Hematopoietic multipotent progenitor cell treated with erythropoietin and hydrocortisone succinate and interleukin-3 and kit ligand, for 8 days (in vitro differentiated cells): ENCODE results near the gene DLEC1.

Source experiments
- DNase-seq: peaks from one replicate; pipeline ENCODE4 v3.0.0-alpha.2; 2015

The DLEC1 gene

DNA sequence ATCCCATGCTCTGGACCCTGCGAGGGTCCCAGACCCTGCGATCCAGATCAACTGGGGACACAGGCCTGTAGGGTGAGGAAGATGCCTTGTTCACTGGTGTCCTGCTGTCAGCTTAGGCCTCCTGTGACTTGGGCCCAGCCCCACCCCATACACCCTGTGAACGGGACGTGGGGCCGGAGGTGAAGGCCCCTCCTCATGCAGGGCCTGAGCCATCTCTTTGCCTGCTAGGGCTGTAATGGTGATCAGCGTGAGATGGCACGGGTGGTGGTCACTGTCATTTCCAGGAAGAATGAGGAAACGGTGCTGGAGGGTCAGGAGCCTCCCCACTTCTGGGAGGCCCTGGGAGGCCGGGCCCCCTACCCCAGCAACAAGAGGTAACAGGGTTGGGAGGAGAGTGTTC lies 36.1 kb upstream of the DLEC1 start:
- no peak for DNase-seq

DNA sequence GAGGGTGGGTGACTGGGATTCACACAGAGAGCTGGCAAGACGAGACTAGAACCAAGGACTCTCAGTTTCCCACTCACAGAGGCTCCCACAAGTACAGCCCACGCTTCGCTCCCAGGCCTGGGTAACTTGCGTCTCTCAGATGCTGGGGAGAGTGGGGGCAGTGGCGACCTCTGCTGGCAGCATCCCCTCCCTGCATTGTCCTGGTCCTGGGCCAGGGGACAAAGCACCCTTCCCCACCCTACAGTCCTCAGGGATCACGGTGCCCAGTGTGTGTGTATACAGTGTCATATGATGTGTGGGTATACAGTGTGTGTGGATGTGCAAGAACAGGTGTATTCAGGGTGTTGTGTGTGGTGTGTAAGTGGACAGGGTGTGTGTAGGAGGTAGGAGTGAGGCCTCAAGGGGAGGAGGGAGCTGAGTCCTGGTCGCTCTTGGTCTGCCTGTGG lies 35.6 kb upstream of the DLEC1 start:
- peak; percentile 41 for DNase-seq

DNA sequence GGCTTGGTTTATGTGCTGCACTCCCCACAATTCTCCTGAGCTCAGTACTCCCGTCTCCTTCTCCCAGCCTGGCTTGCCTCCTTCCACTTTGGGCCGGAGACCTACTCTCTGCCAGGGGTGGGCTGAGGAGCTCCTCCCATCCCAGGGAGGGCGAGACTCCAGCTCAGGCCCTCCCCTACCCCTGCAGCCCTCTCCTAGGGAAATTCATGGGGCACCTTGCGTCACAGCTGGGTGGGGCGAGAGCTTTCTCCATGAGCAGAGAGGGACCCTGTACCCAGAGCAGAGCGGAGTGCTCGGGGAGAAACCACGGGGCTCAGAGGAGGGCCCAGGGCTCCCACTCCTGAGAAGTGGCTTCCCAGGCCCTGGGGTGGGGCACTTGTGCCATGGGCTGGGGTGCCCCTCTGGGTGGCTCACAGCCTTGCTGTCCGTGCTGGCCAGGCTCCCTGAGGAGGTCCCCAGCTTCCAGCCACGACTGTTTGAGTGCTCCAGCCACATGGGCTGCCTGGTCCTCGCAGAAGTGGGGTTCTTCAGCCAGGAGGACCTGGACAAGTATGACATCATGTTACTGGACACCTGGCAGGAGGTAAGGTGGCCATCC lies 35.1 kb upstream of the DLEC1 start:
- DNase-seq: no peak

DNA sequence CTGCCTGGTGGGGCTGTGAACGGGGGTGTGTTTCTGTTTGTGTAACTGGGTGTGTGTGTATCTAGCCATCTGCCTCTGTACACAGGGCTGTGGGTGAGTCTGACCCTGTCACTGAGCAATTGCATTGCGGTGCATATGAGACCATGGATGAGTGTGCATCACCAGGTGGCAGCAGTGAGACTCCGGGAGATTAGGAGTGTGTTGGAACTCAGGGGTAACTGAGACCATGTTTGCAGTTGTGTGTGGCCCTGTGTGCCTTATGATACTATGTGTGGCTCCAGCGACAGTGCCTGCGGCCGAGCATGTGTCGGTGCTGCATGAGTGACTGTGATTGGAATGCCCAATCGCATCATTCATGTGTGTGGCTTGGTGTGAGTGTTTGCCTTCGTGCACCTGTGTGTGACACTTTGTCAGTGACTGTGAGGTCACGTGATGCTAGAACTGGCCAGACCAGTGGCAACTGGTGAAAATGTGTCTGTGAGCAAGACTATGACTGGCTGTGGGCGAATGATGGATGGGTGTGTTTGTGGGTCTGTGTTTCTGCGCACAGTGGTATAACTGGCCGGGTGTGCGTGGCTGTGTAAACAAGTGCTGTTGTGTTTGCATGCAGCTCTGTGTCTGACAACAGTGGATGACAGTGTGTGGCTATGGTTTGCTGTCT lies 34.5 kb upstream of the DLEC1 start:
- DNase-seq: peak; percentile 75

DNA sequence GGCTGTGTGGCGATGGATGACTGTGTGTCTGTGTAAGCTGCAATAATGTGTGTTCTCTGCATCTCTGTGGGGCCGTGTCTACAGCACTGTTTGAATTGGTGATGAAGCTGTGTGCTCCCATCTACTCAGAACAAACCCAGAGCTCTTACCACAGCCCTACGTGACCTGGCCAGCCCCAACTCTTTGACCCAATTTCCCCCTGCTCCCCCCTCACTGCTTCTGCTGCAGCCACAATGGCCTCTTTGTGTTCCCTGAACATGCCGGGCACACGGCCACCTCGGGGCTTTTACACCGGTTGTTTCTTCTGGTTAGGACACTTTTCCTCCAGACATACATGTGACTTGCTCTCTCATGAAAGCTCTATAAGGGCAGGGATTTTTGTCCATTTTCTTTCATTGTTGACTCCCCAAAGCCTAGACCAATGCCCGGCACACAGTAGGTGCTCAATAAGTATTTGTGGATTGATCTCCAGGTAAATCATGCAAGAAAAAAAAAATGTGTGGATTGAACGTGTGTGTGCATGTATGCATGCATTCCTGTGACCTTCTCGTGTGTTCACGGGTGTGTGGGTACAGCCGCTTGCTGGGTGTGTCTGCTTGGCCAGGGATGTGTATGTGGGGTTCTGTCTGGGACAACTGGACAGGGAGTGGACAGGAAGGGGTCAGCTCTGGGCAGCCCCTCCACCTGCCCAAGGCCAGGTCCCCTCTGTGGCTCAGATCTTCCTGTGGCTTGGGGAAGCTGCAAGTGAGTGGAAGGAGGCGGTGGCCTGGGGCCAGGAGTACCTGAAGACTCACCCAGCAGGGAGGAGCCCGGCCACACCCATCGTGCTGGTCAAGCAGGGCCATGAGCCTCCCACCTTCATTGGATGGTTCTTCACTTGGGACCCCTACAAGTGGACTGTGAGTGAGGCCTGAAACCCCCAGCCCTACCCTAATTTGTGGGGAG lies 33.7 kb upstream of the DLEC1 start:
- no peak for DNase-seq

DNA sequence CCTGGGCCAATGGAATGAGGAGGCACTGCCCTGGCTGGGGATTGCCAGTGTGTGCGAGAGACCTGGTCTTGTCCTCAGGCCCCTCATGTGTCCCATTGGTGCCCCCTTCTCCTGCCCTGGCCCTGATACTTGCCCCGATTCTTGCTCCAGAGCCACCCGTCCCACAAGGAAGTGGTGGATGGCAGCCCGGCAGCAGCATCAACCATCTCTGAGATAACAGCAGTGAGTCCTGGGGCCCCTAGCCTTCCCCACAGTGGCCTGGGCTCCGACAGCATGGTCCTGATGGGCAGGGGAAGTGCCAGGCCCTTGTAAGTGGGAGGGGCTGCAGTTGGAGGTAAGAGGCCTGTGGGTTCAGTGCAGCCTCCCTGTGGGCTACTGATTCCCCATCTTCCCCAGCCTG lies 33.0 kb upstream of the DLEC1 start:
- no peak for DNase-seq

DNA sequence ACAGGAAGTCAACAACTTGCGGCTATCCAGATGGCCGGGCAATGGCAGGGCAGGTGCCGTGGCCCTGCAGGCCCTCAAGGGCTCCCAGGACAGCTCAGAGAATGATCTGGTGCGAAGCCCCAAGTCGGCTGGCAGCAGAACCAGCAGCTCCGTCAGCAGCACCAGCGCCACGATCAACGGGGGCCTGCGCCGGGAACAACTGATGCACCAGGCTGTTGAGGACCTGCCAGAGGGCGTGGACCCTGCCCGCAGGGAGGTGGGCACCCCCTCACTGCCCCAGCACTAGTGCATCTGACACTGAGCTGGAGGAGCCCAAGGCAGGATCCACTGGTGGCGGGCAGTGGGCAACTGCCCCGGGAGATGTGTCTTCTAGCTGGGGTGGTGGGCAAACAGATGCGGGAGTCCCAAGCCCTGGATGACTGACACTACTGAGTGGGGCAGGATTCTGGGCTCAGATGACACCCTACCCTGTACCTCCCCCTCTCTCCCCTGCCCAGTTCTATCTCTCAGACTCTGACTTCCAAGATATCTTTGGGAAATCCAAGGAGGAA lies 32.5 kb upstream of the DLEC1 start:
- no peak for DNase-seq

DNA sequence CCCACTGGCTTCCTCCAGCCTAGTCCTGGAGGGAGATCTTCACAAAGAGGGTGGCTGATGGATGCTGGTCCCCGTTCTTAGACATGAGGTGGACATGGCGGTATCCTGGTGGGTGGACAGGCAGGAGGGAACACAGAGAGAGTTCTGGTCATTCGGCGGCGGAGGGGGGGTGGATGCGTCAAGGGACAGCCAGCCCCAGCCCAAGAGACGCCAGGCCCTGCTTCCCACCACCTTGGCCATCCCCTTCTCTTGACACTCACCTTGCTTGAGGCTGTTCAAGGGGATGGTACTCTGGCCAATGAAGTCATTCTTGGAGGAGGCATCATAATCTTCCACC lies 31.3 kb upstream of the DLEC1 start:
- DNase-seq: no peak

DNA sequence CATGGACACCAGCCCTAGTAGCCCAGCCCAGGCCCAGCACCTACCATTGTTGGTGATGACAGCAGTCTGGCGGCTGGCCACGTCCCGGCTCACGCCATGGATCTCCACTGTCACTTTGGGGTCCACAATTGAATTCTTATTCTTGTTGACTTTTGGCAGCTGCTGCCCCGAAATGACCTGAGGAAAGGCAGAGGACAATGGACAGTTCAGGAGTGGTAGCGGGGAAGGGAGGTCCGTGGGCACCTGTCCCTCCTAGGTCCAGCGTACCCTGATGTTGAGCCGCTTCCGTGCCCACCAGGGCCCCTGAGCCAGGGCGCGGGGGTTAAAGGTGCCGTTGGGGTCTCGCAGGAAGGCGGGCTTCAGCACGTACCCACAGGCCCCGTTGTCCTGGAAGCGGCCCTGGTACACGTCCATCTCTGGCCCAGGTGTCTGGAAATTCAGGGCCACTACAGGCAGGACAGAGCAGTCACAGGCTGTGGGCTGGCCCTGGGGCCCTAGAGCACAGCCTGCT lies 30.8 kb upstream of the DLEC1 start:
- no peak for DNase-seq

DNA sequence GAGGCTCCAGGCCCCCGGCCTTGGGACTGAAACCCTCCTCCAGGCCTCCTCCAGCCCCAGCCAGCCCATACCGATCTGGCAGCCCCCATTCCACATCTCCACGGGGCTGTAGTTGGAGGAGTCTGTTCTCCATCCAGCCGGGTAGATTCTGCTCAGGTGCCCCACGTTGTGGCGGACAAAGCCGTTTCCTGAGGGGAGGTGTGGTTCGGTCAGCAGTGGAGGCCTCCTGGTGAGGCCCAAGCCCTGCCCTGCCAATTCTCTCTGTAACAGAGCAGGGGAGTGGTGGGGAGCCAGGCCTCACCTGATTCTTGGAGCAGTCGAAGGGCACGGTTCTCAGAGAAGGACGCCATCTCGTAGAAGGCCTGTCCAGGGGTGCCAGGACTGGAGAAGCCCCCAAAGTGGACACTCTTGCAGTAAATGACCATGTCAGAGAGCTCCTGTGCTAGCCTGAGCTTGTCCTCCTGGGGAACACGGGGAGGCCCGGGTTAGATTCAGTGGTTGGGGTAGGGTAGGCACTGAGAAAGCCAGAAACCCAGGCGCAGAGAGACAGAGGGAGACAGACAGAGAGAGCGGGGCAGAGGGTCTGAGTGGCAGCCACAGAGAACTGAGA lies 29.9 kb upstream of the DLEC1 start:
- DNase-seq: no peak

DNA sequence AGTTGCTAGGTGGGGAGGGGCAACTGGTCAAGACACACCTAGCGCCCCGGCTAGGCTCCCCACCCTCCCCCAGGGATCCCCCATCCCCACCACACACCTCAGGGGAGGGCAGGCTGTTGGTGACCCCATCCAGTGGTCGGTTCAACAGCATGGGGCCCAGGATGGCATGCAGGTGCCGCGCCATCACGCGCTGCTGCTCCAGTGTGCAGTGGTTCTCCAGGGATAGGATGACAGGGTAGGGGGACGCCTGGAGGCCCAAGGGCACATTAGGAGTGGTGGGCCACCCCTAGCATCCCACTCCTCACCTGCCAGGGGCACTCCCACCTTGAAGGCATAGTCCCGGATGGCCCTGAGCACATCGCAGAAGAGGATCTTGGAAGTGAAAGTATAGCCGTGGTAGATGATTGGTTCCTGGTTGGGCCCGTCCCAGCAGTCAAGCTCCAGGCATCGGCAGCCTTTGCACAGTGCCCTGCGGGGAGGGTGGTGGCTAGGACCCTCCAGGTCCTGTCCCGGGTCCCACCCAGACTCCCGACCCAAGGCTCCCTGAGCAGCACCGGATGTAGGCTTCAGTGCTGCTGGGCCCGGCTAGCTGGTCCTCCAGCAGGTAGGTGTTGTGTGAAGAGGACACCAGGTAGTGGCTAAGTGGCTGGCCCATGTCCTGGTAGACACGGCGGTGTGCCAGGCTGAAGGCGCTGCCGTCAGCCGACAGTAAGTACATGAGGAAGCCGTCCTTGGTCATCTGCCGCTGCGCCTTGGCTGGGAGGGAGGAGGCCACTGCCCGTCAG lies 29.0 kb upstream of the DLEC1 start:
- no peak for DNase-seq

DNA sequence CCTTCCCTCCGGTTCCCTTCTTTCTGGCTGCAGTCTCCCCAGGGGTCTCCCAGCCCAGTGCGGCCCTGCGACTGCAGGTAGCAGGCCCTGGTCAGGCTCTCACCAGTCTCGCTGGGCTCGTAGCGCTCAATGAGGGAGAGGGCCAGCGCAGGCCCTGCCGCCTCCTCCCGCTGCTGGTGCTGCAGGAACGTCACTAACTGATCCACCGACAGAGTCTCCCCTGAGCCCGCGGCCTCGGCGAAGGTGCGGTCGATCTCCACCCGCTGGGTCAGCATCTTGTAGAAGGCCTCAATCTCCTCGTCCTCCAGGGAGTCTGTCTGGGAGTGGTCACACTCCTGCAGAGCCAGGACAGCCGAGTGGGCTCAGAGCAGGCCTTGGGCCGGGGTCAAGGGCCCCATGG lies 27.9 kb upstream of the DLEC1 start:
- no peak for DNase-seq

DNA sequence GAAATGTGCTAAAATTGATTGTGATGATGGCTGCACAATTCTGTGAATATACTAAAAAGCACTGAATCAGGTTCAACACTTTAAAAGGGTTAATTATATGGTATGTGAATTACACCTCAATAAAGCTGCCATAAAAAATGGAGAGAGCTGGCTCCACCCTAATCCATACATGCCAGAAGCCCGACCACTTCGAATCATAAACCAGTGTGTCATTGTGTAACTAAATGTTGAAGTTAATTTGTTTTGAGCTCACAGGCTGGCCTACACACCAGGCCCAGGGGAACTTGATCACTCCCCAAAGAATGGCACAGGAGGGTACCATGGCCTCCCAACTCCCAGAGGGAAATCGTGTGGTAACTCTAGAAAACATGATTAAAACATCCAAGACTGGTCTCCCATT lies 23.5 kb upstream of the DLEC1 start:
- DNase-seq: no peak

DNA sequence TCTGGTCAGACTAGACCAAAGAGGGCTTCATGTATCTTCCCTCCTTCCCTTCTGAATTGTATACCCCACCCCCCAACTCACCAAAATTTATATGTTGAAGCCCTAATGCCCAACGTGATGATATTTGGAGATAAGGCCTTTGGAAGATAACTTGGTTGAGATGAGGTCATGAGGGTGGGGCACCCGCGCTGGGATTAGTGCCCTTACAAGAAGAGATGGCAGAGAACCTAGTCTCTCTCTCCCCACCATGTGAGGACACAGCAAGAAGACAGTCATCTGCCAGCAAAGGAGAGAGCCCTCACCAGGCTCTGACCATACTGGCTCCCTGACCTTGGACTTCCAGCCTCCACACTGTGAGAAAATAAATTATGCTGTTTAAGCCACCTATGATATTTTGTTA lies 23.0 kb upstream of the DLEC1 start:
- DNase-seq: no peak

DNA sequence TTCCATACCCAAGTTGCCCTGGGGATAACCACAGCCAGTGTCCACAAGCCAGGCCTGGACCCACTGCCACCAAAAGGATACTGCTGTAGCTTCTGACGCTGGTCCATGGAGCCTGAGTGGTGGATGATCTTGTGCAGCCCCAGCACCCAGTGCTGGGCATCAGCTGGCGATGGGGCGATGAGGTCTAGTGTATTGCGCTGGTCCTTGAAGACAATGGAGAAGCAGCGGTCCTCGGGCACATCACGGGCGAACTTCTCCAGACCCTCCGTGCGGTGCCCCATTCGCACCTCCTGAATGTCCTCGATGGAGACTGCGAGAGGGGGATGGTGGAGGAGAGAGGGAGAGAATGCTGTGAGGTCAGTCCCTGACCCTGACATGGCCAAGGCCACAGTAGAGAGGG lies 22.6 kb upstream of the DLEC1 start:
- no peak for DNase-seq

DNA sequence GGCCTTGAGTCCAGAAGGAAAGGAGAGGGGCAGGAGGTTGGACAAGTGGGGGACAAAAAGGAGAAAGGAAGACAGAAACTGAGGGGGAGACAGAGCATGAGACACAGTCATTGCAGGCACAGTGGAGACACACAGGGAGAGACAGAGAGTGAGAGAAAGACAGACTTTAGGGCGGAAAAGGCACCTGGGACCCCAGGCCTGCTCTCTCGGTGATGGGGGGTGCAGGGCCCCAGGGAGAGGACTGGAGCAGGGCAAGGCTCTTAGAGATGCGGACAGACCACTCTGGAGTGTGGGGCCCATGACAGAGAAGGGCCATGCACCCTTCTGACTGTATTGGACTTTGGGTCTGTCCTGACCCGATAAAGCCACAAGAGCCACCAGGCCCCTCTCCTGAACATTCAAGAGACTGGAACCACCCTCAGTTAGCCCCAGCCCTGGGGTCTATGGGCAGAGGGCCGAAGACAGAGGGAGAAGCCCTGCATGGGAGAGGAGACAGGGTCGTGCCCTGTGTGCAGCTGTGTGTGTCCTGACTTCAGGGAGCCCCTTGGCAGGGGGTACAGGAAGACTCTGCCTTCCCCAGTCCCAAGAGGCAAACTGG lies 22.1 kb upstream of the DLEC1 start:
- DNase-seq: no peak

DNA sequence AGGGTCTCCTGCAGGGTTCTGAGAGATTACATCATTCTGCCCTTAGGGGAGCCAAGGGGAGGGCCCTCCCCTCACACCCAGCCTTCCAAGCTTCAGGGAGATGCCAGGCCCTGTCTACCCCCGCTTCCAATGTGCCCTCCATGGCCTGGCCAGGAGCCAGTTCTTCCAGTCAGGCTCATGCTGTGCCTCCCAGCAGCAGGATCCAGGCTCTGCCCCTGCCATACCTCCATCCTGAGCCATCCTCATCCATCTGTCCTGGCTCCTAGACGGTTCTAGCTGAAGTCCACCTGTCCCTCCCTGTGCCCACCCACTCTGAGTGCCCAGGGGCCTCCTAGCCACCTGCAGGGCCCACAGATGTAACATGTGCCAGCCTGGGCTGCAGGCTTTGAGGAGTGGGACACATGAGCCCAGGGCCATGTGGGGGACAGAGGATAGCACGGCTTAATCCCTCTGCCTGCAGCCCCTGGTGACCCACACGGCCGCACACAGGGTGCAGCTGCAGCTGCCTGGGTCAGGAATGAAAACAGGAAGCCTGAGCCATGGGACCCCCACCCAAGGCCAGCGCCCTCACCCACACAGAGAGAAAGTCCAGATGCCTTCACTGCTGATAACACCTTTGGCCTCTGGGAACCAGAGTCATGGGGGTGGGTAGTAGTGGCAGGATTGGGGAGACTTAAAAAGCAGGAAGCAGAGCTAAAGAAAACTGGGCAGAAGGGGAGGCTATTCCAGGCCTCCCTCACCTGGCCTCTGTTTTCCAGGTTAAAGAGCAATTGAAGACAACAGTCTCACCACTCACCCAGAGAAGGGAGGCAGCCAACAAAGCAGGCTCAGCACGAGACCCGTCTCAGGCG lies 21.3 kb upstream of the DLEC1 start:
- DNase-seq: no peak

DNA sequence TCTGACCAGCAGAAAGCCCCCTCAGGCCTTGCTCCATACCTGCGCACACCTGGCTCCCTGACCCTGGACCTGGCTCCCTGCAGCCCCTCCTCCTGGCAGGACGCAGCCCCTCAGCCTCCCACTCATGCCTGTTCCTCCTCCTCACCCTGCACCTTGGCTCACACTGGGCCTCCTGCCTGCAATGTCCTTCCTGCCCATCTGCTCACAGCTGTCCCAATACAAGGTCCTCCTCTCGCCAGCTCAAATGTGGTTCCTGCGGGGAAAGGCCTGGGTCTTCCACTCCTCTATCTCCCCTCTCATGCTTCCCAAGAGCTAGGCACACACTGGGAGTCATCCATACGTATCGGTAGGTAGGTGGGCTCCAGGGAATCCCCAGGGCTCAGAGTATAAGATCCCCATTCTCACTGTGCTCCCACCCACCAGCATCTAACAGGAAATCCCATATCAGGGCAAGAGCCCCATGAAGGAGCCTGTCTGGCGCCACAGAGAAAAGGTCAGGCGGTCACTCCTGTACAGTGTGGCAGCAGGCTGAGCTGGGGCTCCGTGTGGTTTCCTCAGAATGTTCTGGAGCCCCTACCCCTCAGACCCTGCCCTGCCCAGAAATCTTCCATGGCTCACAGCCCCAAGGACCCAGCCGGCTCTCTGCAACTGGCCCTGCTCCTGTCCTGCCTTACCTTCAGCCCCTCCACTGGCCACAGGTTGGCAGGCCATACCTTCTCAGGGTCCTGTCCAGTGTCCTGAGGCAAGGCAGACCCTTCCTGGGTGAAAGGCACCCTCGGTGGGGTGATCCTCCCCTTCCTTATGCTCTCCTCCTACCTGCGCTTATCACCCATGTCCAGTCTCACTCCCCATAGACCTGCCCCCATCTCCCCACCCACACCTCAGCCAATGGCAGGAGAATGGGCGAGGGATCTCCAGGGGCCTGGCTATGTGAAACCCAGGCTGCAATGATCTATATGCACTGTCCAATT lies 20.4 kb upstream of the DLEC1 start:
- DNase-seq: no peak

DNA sequence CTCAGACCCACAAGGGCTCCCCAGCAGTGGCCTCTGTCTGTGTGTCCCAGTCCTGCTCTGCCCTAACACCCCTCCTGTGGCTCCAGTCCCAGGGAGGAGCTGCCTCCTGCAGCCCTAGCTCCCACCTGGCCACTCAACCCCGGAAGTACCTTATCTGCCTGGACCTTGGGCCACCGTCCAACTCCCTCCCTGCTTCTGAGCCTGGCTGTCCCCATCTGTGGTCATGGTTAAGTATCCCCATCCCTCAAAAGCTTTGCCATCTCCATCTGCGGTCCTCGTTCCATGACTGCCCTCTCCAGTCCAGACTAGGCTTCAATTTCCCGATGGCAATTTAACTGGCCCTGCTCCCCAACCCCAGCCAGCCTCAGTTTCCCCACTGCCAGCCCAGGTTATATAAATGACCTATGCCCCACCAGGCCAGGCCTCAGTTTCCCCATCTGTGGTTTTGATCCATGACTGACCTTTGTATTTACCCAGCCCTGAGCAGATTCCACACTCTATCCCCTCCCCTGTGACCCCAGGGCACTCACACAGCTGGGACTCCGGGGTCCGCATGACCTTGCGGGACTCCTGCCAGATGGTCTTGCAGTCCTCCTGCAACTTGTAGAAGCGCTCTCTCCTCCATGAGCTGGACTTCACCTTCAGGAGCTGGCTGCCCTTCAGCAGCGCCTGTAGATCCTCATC lies 19.2 kb upstream of the DLEC1 start:
- DNase-seq: no peak
